ENCODE results near the gene TRIM52. TPM values are rescaled to one million over a fixed set of nuclear protein-coding genes. Genes with fewer than 3 reads are reported as not detected.
A peak's percentile ranks its signal among the peaks of the same experiment; 100 is the strongest.

TRIM52 gene
- total and polyA plus RNA-seq, 9 of the 15 experiments (the other 6 are each of a cell fraction or from before 2014, with no cell fraction given) = 3.3 to 21.9 (median 13.5) TPM

DNA sequence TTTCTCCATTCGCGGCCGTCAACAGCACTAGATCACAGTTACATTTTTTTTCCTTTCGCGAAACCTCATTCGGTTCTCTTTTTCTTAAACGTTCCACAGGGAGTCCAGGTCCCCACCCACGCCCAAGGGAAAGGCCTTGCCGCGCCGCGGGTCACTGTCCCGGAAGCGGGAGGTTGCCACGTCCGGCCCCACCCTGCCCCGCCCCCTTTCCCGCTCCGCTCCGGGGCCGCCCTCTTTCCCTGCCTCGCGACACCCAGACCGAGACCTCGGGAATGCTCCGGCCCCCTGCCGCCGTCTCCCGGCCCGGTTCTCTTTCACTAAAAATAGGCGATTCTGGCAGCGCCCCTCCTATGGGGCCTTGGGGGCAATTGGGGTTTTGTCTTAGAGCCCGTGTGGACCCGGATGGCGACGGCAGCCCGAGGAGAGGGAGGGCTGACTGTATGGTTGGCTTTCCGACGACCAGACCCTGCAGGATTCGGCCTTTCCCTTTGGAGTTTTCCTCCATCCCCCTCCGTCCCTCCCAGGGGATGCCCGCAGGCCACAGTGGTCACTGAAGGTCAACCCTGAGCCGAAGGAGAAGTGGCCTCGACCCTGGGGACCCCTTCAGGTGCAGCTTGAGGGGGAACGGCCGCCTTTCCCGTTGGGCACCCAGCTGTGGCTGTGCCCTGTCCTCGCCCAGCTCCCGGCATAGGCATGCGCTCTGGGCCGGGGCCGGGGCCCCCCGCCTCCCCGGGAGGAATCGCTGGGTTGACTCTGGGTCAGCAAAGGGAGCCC lies 14.5 kb downstream of the TRIM52 start (continued):
- TF ChIP-seq POLR2AphosphoS5 (IDR thresholded peaks at IDR 0.05; ENCODE audit: control insufficient read depth, insufficient read depth, low read depth, low read length) (peak; percentile 86), SNIP1 (IDR thresholded peaks at IDR 0.05; ENCODE audit: low read depth) (no peak), ZNF165 (CRISPR knock-in tag; IDR thresholded peaks at IDR 0.05; ENCODE audit: borderline replicate concordance) (no peak), LCOR (CRISPR knock-in tag; IDR thresholded peaks at IDR 0.05) (no peak), LARP7 (IDR thresholded peaks at IDR 0.05) (no peak), ZNF586 (CRISPR knock-in tag; conservative IDR thresholded peaks at IDR 0.05) (no peak), ZNF764 (CRISPR knock-in tag; IDR thresholded peaks at IDR 0.05; ENCODE audit: low read depth) (no peak), SUPT5H (IDR thresholded peaks at IDR 0.05) (peak; percentile 73), ETV5 (CRISPR knock-in tag; IDR thresholded peaks at IDR 0.05; ENCODE audit: low read depth) (peak; percentile 82), U2AF2 (optimal IDR thresholded peaks at IDR 0.05; ENCODE audit: low read depth, low read length) (no peak), ZKSCAN1 (IDR thresholded peaks at IDR 0.05; ENCODE audit: low read depth, low read length) (no peak), SRSF1 (IDR thresholded peaks at IDR 0.05; ENCODE audit: low read depth, low read length) (no peak), ZNF175 (CRISPR knock-in tag; IDR thresholded peaks at IDR 0.05; ENCODE audit: low read depth) (no peak), ILK (tag; IDR thresholded peaks at IDR 0.05; ENCODE audit: borderline replicate concordance, low read depth) (no peak), ESRRB (CRISPR knock-in tag; IDR thresholded peaks at IDR 0.05; ENCODE audit: borderline replicate concordance) (no peak), TCF7L2 (IDR thresholded peaks at IDR 0.05; ENCODE audit: low read depth, low read length) (no peak), RNF2 (IDR thresholded peaks at IDR 0.05) (0 out of 2 replicates have a peak, but pooled peaks have one; percentile 41), LEF1 (IDR thresholded peaks at IDR 0.05) (no peak)
- TF ChIP-seq, protein P1, sequence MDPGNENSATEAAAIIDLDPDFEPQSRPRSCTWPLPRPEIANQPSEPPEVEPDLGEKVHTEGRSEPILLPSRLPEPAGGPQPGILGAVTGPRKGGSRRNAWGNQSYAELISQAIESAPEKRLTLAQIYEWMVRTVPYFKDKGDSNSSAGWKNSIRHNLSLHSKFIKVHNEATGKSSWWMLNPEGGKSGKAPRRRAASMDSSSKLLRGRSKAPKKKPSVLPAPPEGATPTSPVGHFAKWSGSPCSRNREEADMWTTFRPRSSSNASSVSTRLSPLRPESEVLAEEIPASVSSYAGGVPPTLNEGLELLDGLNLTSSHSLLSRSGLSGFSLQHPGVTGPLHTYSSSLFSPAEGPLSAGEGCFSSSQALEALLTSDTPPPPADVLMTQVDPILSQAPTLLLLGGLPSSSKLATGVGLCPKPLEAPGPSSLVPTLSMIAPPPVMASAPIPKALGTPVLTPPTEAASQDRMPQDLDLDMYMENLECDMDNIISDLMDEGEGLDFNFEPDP (CRISPR knock-in tag; IDR thresholded peaks at IDR 0.05) = no peak
- TF ChIP-seq, protein P2, sequence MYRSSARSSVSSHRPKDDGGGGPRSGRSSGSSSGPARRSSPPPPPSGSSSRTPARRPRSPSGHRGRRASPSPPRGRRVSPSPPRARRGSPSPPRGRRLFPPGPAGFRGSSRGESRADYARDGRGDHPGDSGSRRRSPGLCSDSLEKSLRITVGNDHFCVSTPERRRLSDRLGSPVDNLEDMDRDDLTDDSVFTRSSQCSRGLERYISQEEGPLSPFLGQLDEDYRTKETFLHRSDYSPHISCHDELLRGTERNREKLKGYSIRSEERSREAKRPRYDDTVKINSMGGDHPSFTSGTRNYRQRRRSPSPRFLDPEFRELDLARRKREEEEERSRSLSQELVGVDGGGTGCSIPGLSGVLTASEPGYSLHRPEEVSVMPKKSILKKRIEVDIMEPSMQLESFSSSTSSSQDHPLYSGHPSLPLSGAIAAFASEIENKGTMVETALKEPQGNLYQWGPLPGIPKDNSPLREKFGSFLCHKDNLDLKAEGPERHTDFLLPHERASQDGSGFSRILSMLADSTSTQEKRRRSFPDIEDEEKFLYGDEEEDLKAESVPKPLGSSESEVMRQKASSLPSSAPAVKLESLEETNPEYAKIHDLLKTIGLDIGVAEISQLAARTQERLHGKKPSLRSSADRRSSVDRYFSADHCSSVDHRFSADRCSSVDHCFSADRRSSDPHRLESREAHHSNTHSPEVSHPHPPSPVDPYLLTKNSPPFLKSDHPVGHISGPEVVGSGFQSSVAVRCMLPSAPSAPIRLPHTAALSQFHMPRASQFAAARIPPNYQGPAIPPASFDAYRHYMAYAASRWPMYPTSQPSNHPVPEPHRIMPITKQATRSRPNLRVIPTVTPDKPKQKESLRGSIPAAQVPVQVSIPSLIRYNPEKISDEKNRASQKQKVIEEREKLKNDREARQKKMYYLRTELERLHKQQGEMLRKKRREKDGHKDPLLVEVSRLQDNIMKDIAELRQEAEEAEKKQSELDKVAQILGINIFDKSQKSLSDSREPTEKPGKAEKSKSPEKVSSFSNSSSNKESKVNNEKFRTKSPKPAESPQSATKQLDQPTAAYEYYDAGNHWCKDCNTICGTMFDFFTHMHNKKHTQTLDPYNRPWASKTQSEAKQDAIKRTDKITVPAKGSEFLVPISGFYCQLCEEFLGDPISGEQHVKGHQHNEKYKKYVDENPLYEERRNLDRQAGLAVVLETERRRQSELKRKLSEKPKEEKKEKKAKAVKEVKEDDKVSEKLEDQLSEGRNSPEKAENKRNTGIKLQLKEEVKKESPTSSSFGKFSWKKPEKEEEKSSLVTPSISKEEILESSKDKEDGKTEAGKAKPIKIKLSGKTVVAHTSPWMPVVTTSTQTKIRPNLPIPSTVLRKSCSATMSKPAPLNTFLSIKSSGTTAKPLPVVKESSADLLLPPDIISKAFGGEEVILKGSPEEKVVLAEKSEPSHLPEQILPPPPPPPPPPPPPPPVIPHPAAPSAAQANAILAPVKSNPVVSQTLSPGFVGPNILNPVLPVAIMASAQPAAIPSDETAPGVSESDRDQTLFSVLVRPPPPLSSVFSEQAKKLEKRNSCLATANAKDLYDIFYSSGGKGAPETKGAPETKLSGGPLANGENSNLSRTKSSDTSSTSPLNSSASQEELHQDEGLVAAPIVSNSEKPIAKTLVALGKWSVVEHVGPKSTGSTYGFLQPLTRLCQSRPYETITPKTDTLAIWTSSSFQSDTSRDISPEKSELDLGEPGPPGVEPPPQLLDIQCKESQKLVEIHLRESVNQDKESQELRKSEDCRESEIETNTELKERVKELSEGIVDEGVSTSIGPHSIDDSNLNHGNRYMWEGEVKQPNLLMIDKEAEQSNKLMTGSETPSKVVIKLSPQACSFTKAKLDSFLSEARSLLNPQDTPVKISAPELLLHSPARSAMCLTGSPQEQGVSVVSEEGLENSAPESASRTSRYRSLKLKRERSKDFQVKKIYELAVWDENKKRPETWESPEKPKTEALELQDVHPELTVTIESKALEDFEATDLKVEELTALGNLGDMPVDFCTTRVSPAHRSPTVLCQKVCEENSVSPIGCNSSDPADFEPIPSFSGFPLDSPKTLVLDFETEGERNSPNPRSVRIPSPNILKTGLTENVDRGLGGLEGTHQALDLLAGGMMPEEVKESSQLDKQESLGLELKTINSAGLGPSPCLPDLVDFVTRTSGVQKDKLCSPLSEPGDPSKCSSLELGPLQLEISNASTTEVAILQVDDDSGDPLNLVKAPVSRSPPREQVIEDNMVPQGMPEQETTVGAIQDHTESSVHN (IDR thresholded peaks at IDR 0.05; ENCODE audit: borderline replicate concordance in 1 of 2, low read depth in 1 of 2) = no peak
